Thoracic aorta (tissue), 2 donors: ENCODE results near the gene NCOA6. TPM values are rescaled to one million over a fixed set of nuclear protein-coding genes. Genes with fewer than 3 reads are reported as not detected.
A peak's percentile ranks its signal among the peaks of the same experiment; 100 is the strongest.

Experiments
- ATAC-seq: fragments of 150-250 bp; one replicate; pipeline ENCODE4 v1.8.0; 2017; ENCODE audit warnings: low read depth; ENCODE audit not compliant: insufficient number of reproducible peaks, low FRiP score
- DNase-seq: peaks from one replicate; pipeline ENCODE4 v3.0.0-alpha.2; 2020; ENCODE audit warnings: low spot score
- H3K27ac ChIP-seq, 2 donors: fragments of 200-600 bp; sonication (generic); 1 replicate in 1 of 2; 2 replicates in 1 of 2; pipeline ENCODE4 v1.5.1; 2016; ENCODE audit warnings: mild to moderate bottlenecking in 2 of 2, moderate library complexity in 2 of 2
- H3K27me3 ChIP-seq: fragments of 200-600 bp; sonication (generic); replicated peaks from 2 replicates; pipeline ENCODE4 v1.6.0; 2016; ENCODE audit warnings: mild to moderate bottlenecking; ENCODE audit not compliant: insufficient read depth
- H3K36me3 ChIP-seq: fragments of 200-600 bp; sonication (generic); one replicate; pipeline ENCODE4 v1.5.1; 2016
- H3K4me1 ChIP-seq, 2 donors: fragments of 200-600 bp; sonication (generic); 1 replicate in 1 of 2; 2 replicates in 1 of 2; pipeline versions ENCODE4 v1.5.1 to v1.6.0; 2016; ENCODE audit warnings: low read depth in 2 of 2, mild to moderate bottlenecking in 1 of 2; ENCODE audit not compliant: control insufficient read depth in 1 of 2
- H3K4me3 ChIP-seq: fragments of 200-600 bp; sonication (generic); 2 replicates; pipeline ENCODE4 v1.5.1; 2016; ENCODE audit warnings: mild to moderate bottlenecking
- H3K9me3 ChIP-seq: fragments of 200-600 bp; sonication (generic); 2 replicates; pipeline ENCODE4 v1.5.1; 2016
- total RNA-seq, 2 donors: library from RNA; depleted of rRNA; stranded (reverse); fragments of >200 nt; gene quantifications; one replicate each; pipeline versions ENCODE4 v1.1.0 to v1.2.3, GENCODE V29; 2016
- TF ChIP-seq, protein P1 (sequence below): fragments of 200-600 bp; sonication (generic); IDR thresholded peaks from one replicate; pipeline ENCODE4 v1.5.1; 2019; ENCODE audit warnings: antibody characterized with exemption

NCOA6 gene
- total RNA-seq, 2 donors from 2014 or later = 14.8 to 21.4 TPM

DNA sequence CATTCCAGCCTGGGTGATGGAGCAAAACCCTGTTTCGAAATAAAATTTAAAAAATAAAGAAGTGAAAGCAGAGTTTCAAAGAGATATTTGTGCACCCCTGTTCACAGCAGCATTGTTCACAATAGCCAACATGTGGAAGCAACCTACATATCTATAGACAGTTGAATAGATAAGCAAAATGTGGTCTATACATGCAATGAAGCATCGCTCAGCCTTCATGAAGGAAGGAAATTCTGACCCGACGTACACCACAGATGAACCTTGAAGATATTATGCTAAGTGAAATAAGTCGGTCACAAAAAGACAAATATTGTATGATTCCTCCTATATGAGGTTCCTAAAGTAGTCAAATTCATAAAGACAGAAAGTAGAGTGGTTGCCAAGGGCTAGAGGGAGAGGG lies 6.5 kb upstream of the NCOA6 start:
- no peak for ATAC-seq
- Histone ChIP-seq H3K27ac (no peak overlapping the region), H3K27me3 (no peaks in the 10 kb centered on the region), H3K36me3 (no peaks in the 10 kb centered on the region), H3K4me3 (no peak overlapping the region), H3K4me1 (no peaks in the 10 kb centered on the region), H3K9me3 (no peaks in the 10 kb centered on the region)
- TF ChIP-seq, protein P1, sequence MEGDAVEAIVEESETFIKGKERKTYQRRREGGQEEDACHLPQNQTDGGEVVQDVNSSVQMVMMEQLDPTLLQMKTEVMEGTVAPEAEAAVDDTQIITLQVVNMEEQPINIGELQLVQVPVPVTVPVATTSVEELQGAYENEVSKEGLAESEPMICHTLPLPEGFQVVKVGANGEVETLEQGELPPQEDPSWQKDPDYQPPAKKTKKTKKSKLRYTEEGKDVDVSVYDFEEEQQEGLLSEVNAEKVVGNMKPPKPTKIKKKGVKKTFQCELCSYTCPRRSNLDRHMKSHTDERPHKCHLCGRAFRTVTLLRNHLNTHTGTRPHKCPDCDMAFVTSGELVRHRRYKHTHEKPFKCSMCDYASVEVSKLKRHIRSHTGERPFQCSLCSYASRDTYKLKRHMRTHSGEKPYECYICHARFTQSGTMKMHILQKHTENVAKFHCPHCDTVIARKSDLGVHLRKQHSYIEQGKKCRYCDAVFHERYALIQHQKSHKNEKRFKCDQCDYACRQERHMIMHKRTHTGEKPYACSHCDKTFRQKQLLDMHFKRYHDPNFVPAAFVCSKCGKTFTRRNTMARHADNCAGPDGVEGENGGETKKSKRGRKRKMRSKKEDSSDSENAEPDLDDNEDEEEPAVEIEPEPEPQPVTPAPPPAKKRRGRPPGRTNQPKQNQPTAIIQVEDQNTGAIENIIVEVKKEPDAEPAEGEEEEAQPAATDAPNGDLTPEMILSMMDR = no peak
- DNase-seq = no peak

DNA sequence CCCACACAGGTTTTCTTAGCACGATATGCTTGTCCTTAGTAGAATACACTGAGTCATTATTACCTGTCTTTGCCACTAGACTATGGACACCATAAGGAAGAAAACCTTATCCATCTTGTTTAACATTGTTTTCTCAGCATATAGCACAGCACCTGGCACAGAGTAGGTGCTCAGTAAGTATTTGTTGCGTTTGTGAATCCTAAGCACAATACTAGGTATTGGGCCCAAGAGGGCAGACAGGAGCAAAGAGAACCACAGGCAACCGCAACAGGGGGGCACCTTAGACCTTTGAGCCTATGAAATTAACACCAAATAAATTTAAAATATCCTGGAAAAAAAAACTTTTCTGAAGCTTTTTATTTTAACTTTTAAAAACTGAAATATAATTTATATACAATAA lies 3.7 kb upstream of the NCOA6 start:
- Histone ChIP-seq H3K4me3 (no peak overlapping the region), H3K9me3 (no peaks in the 10 kb centered on the region), H3K4me1 (peaks cover 2 to 5% of the 10 kb centered on the region in 2 donors), H3K27ac (no peak overlapping the region), H3K36me3 (no peaks in the 10 kb centered on the region), H3K27me3 (no peaks in the 10 kb centered on the region)
- DNase-seq = no peak
- no peak for ATAC-seq
- TF ChIP-seq, protein P1 = no peak

DNA sequence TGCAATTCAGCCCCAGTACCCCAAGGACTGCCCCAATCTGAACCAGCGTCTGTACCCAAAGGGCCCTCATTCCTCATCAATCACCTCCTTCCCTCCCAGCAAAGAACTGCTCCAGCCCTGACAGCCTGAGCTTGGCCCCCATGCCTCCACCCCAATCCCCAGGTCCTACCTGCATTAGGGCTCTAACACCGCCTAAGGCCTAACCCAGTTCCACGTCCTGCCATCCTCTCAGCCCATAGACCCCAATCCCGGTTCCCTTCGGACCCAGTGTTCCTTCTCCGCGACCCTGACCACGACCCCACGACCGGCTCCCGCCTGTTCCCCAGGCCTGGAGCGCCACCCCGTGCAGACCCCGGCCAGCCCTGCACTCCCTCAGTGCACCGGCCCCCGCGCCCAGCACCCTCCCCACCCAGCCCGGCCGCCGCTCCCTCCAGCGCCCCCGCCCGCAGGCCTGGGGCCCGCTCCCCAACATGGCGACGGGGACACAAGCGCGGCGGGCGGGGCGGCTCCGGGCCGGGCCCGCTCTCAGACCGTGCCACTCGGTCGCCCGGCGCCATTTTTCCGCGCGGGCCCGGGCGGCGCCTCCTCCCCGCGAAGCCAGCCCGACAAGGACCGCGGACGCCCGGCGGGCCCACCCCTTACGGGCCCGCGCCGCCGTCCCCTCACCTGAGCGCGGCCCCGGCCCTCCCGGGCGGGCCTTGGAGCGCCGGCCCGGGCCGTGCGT lies 483 bp downstream of the NCOA6 start:
- Histone ChIP-seq H3K27me3 (no peaks in the 10 kb centered on the region), H3K4me3 (peak overlapping the region; percentile 89), H3K27ac (peak overlapping the region; percentile 74 to 76), H3K36me3 (no peaks in the 10 kb centered on the region), H3K9me3 (no peaks in the 10 kb centered on the region), H3K4me1 (peaks cover 16 to 34% of the 10 kb centered on the region in 2 donors)
- ATAC-seq (peak; percentile 44), DNase-seq (peak; percentile 18)
- TF ChIP-seq, protein P1 = no peak

DNA sequence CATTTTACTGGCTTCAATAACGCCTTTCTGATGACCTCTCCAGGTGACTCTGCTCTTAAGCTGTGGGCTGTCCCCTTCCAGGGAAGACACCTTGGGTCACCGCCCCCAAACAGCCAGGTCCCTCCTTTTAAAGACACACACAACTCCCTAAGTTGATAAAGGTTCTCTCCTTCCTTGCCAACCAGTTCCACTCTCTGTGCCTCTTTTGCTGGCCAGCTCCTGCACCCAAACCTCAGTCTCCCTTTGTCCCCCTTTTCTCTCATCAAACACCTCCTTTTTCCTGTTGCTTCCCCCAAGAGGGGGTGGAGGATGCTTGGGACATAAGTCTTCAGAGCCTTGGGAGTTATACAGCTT lies 1.0 kb downstream of the NCOA6 start:
- H3K4me3 ChIP-seq = peak overlapping the region; percentile 89
- peaks cover 16 to 38% of the 10 kb centered on the region in 2 donors for H3K4me1 ChIP-seq
- H3K27ac ChIP-seq = peak overlapping the region; percentile 74 to 76
- H3K27me3 ChIP-seq = no peaks in the 10 kb centered on the region
- H3K36me3 ChIP-seq = no peaks in the 10 kb centered on the region
- no peak for ATAC-seq
- H3K9me3 ChIP-seq = no peaks in the 10 kb centered on the region
- DNase-seq = no peak
- TF ChIP-seq, protein P1 = no peak

- Histone ChIP-seq H3K27ac (peak overlapping the region in 1 of 2 donors; percentile 76), H3K36me3 (no peaks in the 10 kb centered on the region), H3K27me3 (no peaks in the 10 kb centered on the region), H3K4me1 (peaks cover 16 to 38% of the 10 kb centered on the region in 2 donors), H3K4me3 (peak overlapping the region; percentile 89), H3K9me3 (no peaks in the 10 kb centered on the region)
- DNase-seq = no peak
- no peak for ATAC-seq
- TF ChIP-seq, protein P1 = no peak
Observed at GRCh38 chr20:34824026-34824425, 1.4 kb downstream of the NCOA6 start.
